ENCODE data around the gene ENO2.
A peak's percentile ranks its signal among the peaks of the same experiment; 100 is the strongest.
"Not testable (repeated sequence)": the region's sequence is repeated elsewhere in the genome, so short reads cannot be mapped to it uniquely, and the experiment has no call there.

Gene ENO2

DNA sequence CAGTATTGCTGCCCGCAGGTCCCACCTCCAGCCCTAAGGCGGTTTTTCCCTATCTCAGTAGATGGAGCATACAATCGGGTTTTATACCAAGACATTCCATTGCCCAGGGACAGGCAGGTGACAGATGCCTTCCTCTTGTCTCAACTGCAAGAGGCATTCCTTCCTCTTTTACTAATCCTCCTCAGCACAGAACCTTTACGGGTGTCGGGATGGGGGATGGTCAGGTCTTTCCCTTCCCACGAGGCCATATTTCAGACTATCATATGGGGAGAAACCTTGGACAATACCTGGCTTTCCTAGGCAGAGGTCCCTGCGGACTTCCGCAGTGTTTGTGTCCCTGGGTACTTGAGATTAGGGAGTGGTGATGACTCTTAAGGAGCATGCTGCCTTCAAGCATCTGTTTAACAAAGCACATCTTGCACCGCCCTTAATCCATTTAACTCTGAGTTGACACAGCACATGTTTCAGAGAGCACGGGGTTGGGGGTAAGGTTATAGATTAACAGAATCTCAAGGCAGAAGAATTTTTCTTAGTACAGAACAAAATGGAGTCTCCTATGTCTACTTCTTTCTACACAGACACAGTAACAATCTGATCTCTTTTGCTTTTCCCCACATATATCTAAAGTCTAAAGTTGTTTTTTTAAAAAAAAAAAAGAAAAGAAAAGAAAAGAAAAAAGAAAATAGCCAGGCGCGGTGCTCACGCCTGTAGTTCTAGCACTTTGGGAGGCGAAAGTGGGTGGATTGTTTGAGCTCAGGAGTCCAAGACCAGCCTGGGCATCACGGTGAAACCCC lies 28.0 kb upstream of the ENO2 start:
- not testable (repeated sequence) for DNase-seq (ENCODE audit: low spot score)

DNA sequence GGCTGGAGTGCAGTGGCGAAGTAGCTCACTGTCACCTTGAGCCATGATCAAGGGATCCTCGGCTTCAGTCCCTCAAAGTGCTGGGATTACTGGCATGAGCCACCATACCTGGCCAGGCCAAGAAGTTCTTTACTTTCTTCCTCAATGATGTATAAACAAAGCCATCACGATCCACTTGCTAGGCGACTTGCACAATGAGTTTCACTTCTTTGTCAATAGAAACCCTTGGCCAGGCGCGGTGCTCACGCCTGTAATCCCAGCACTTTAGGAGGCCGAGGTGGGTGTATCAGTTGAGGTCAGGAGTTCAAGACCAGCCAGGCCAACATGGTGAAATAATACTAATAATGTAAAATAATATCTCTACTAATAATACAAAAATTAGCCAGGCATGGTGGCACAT lies 26.9 kb upstream of the ENO2 start:
- DNase-seq (ENCODE audit: low spot score): no peak

DNA sequence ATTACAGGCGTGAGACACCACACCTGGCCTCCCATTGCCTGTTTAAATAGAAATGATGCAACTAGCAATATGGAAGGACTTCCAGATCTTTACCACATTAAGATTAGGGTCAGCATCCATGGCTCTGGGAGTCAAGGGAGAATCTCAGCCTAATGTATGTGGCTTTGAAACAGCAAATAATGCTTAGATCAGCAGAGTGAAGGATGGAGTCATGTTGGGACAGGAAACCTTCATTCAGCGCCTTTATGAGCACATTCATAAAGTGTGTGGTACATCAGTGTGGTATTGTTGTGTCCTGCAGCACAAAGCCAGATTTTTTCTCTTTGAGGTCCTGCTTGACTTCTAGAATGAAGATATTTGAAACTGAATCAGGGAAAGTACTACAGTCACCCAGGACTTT lies 26.0 kb upstream of the ENO2 start:
- no peak for DNase-seq (ENCODE audit: low spot score)

DNA sequence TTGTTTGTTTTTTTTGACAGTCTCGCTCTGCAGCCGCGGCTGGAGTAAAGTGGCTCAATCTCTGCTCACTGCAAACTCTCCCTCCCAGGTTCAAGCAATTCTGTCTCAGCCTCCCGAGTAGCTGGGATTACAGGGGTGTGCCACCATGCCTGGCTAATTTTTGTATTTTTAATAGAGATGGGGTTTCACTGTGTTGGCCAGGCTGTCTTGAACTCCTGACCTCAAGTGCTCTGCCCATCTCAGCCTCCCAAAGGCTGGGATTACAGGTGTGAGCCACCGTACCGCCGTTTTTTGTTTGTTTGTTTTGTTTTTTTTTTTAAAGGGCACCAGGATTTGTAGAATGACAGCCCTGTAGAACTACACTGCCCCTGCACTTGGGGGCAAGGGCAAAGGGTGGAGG lies 25.6 kb upstream of the ENO2 start:
- DNase-seq (ENCODE audit: low spot score): not testable (repeated sequence)

DNA sequence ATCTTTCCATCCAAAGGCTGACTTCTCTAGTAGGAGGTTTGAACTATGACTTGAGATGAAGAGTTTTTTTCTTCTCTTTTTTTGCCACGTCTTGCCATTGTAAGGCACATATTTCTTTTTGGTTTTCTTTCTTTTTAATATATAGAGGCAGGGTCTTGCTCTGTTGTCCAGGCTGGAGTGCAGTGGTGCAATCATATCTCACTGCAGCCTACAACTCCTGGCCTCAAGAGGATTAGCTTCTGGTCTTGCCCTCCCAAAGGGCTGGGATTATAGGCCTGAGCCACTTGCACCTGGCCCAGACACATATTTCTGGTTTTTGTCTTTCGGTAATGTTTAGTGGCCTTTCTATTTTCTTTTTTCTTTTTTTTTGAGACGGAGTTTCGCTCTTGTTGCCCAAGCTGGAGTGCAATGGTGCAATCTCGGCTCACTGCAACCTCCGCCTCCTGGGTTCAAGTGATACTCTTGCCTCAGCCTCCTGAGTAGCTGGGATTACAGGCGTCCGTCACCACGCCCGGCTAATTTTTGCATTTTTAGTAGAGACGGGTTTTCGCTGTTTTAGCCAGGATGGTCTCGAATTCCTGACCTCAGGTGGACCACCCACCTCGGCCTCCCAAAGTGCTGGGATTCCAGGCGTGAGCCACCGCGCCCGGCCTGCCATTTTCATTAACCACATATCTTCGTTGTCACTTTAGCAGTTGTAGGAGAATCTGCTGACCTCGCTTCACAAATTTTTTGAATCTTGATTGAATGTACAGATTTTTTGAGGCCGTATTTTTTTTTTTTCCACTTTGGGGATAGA lies 24.4 kb upstream of the ENO2 start:
- not testable (repeated sequence) for DNase-seq (ENCODE audit: low spot score)

DNA sequence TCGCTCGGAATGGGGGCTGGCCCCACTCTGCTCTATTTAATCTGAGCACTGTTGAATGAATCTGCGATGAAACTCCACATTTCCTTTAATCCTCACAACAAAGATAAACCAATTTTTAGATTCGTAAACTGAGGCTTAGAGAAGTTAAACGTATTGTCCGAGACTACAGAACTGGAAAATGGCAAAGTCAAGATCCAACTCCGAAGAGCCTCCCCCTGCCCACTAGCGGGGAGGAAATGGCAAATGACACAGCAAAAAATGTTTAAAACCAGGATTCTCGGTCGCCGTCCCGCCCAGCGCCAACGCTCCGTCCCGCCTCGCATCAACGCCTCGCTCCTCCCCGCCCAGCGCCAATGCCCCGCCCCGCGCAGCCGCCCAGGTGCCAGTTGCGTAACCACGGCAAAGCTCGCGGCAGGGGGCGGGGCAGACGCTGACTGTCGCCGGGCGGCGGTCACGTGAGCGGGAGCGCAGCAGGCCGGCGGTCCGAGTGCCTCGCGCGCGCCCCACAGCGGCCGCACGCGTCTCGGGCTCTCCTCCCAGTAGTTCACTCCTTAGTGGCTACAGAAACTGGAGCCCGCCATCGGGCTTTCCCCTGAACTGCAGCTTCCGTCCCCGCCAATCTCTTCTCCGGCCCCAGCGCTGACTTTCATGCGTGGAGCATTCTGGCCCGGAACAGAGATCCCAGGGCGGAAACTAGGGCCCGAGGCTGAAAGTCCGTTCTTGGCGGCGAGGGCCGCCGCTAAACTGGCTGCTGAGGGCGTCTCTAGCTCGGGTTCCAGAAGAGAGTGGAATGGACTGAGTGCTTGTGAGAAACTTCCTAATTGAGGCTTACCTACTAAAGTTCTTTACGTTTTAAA lies 23.4 kb upstream of the ENO2 start:
- peak; percentile 97 for DNase-seq (ENCODE audit: low spot score)

DNA sequence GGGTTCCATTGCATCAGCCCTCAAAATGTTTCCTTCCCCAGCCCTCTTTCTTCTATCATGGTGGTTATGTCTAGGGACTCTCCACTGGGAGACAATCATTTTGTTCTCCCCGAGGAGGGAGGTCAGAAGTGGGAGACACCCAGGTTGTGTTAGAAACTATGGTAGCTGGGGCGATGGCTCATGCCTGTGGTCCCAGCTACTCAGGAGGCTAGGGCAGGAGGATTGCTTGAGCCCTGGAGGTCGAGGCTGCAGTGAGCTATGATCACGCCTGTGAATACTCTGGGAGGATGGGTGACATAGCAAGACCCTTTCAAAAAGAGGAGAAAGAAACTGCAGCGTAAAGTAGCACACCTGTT lies 22.8 kb upstream of the ENO2 start:
- no peak for DNase-seq (ENCODE audit: low spot score)

DNA sequence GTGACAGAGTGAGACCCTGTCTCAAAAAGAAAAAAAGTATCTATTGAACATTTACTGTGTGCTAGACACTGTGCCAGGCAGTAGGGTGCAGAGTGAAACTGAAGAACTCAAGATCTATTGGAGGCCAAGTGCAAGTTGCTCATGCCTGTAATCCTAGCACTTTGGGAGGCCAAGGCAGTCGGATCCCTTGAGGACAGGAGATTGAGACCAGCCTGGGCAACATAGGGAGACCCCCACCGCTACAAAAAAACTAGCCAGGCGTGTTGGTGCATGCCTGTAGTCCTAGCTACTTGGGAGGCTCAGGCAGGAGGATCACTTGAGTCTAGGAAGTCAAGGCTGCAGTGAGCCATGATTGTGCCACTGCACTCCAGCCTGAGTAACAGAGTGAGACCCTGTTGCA lies 21.7 kb upstream of the ENO2 start:
- DNase-seq (ENCODE audit: low spot score): not testable (repeated sequence)

DNA sequence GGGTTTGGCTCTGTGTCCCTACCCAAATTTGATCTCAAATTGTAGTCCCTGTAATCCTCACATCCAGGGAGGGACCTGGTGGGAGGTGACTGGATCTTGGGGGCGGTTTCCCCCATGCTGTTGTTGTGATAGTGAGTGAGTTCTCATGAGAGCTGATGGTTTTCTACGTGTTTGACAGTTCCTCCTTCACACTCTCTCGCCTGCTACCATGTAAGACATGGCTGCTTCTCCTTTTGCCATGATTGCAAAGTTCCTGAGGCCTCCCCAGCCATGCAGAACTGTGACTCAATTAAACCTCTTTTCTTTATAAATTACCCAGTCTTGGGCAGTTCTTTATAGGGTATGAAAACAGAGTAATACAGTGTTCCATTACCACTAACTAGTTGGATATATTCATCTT lies 20.1 kb upstream of the ENO2 start:
- no peak for DNase-seq (ENCODE audit: low spot score)

DNA sequence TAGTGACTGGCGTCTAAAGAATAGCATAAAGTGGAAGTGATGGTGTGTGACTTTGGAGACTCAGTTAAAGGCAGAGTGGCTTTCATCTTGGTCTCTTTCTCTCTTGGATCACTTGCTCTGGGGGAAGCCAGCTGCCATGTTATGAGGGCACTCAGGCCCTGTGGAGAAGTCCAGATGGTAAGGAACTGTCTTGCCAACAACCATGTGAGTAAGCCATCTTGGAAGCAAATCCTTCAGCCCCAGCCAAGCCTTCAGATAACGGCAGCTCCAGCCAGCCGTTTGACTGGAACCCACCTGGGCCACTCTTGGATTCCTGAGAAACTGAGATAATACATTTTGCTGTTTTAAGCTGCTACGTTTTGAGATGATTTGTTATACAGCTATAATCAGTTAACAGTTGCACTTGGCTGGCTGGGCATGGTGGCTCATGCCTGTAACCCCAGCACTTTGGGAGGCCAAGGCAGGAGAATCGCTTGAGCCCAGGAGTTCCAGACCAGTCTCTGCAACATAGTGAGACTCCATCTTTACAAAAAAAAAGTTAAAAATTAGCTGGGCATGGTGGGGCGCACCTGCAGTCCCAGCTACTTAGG lies 17.4 kb upstream of the ENO2 start:
- DNase-seq (ENCODE audit: low spot score): no peak

DNA sequence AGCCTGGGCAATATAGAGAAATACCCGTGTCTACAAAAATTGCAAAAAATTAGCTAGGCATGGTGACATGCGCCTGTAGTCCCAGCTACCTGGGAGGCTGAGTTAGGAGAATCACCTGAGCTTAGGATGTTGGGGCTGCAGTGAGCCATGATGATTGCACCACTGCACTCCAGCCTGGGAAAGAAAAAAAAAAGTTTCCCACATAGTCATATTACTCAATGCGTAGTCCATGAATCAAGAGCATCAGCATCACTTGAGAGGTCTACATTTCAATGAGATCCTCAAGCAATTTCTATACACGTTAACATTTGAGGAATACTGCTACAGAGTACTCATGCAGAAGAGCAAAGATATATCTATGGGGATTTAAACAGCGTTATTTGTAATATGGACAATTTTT lies 15.0 kb upstream of the ENO2 start:
- DNase-seq (ENCODE audit: low spot score): no peak

DNA sequence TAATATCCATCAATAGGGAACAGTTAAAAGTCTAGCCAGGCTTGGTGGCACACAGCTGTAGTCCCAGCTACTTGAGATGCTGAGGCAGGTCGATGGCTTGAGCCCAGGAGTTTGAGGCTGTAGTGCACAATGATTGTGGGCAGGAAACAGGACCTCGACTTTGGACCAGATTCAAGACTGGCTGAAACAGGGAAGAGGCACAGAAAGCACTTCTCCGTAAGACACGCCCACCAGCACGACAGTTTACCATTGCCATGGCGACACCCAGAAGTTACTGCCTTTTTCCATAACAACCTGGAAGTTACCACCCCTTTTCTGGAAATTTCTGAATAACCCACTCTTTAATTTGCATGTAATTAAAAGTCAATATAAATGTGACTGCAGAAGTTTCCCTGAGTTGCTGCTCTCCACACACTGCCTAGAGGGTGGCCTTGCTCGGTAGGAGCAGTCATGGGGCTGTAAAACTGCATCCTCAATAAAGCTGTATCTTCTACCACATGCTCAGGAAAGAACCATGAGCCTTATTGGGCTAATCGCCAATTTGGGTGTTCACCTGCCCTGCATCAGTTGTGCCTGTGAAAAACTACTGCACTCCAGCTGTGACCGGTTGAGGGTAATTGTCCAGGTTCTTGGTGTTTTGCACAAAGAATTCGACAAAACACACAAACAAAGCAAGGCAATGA lies 14.4 kb upstream of the ENO2 start:
- peak; percentile 63 for DNase-seq (ENCODE audit: low spot score)

DNA sequence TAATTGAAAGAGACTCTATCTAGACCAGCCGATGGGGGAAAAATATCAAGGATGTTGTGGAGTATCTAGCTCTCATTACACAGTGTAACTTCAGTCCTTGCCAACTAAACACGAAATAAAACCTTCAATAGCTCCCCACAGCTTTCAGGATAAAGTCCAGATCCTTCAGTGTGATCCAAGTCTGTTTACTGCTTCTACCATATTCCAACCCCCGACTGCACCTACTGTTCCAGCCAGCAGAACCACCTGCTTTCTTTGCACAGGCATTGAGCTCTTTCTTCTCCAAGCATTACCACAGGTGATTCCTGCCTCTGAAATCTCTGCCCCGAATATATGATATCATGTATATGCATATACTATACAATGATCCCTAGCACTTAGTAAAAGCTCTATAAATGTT lies 11.9 kb upstream of the ENO2 start:
- DNase-seq (ENCODE audit: low spot score): no peak

DNA sequence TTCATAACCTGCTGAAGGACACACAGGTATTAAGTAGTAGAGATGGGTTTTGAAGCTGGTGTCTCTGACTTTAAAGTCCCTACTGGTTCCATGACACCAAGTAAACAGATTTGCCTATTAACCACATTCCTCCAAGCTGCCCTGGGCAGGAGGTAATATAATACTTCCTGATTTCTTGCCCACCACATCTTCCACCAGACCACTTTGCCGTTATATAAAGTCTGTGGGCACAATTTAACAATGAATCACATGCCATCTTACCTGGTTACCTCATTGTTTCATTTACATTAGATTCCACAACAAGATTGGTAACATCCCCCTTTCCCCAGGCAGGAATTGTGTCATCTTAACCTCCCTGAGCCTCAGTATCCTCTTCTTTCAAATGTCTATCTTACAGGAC lies 10.7 kb upstream of the ENO2 start:
- DNase-seq (ENCODE audit: low spot score): no peak

DNA sequence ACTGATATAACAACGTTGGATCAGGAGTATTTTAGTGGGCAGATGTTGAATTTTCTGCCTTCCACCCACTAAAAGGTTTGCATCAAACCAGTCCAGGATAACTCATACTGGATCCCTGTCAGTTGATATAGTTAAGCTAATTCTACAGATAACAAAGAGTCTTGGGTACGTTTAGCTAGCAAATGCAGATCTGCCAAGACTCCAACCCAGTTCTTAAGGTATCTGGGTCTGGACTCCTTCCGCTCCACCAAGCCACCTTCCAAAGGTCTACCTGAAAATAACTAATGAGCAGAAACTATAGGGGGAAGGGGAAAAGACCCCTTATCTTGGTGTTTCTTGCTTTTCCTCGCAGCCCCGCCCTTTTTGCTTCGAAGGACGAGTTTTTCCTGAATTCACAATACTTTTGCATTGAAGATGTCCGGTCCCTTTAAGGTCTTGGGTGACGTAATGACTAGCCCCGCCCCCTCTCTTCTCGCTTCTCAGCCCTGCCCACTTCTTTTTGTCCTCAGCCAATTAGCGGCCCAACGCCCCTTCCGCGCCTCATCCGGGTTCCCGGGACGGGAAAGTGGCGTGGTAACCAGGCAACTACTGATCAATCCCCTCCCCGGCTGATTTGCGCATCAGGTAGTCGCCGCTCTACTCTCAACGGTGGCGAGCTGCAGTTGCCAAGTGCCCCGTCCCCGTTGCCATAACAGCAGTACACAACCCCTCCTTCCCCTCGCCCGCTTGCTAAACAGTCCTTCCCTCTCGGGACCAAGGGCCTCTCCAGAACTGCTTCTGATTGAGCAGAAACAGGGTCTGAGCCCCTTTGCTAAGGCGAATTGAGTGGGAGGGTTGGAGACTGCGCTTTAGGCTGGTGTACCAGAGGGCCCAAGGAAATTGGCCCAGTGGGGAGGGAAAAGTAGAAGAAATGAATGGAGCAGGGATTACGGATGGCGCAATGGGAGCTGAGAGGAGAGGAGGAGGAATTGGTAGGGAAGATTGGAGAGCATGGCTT lies 9.8 kb upstream of the ENO2 start, which contains the start of gene LRRC23:
TSS of gene LRRC23 (plus strand) at position 543 of the 997 bp plus-strand sequence. CDS start 812 bp downstream, outside the sequence.
- peak; percentile 96 for DNase-seq (ENCODE audit: low spot score)

DNA sequence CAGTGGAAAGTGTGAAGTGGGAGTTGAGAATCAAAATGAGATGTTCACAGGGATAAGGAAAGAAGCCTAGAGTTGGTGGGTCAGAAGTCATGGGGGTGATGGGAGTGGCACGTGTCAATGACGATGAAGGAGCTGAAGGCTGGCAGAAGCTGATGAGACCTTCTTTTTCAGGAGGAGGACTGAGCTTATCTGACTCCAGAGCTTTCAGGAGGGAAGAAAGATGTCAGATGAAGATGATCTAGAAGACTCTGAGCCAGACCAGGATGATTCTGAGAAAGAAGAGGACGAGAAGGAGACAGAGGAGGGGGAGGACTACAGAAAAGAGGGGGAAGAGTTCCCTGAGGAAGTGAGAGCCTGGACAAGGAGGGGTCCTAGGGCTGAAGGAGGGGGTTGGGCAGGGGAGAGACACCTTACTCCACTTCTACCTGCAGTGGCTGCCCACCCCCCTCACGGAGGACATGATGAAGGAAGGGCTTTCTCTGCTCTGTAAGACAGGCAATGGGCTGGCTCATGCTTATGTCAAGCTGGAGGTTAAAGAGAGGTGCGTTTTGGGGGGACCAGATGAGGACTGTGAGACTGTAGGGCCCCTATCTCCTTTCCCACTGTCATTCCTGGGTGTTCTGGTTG lies 8.9 kb upstream of the ENO2 start:
- no peak for DNase-seq (ENCODE audit: low spot score)

DNA sequence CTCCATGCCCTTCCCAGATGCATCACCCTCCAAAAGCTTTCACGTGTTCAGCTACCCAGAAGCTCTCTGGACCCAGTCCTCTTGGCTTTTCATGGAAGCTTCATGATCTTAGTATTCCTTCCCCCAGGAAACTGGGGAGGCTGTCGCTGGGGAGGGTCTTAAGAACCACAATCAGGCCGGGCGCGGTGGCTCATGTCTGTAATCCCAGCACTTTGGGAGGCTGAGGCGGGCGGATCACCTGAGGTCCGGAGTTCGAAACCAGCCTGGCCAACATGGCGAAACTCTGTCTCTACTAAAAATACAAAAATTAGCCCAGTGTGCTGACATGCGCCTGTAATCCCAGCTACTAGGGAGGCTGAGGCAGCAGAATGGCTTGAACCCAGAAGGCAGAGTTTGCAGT lies 6.2 kb upstream of the ENO2 start:
- DNase-seq (ENCODE audit: low spot score): not testable (repeated sequence)

DNA sequence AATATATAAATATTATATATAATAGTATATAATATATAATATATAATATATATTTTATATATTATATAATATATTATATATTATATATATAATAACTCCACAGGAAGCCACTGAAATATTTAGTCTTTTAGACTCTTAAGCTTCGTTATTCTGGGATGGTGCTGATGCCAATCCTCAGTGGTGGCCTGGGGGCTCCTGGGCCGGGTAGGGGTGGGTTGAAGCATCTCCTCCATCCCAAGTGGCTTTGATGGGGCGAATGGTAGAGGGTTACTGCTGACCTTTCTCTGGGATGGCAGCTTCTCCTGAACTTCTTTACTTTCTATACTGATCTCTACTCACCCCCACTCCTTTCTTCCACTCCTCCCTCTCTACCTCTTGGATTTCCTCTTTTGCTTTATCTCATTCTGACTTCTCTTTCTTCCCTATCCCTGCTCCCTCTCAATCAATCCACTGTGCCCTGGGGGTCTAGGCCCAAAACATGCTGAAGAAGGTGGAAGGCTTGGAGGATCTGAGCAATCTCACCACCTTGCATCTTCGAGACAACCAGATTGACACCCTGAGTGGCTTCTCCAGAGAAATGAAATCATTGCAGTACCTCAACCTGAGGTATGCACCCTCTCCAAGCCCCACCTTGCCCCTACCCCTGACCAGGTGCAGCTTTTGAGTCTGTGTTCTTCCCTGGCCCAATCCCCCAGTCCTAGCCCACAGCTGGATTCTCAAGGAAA lies 4.8 kb upstream of the ENO2 start:
- DNase-seq (ENCODE audit: low spot score): no peak
